Measurements from ENCODE around the gene SKAP2. TPM values are rescaled to one million over a fixed set of nuclear protein-coding genes. Genes with fewer than 3 reads are reported as not detected.

Gene SKAP2
- polyA plus RNA-seq, 1 donor from 2014 or later, result 3.6 TPM

- Histone ChIP-seq H3K79me2 (replicated peaks; ENCODE audit: insufficient read depth, low read length) (no peaks in the 10 kb centered on the region), H3K9ac (ENCODE audit: low read length) (no peak overlapping the region), H3K27ac (ENCODE audit: low read length) (no peak overlapping the region), H3K27me3 (ENCODE audit: insufficient read depth, low read depth, low read length) (no peaks in the 10 kb centered on the region), H3K9me3 (ENCODE audit: low read length) (no peaks in the 10 kb centered on the region), H3K36me3 (ENCODE audit: insufficient read depth, low read length) (no peaks in the 10 kb centered on the region), H2AFZ (ENCODE audit: low read depth, low read length) (no peak overlapping the region), H3K9me2 (ENCODE audit: insufficient read depth, low read length) (no peaks in the 10 kb centered on the region), H3K4me3 (ENCODE audit: low read length) (no peak overlapping the region), H3K4me2 (ENCODE audit: low read length) (no peak overlapping the region), H4K20me1 (ENCODE audit: insufficient read depth) (no peaks in the 10 kb centered on the region), H3F3A (ENCODE audit: insufficient read depth, low read length, poor library complexity, severe bottlenecking) (no peaks in the 10 kb centered on the region)
- TF ChIP-seq MXI1 (conservative IDR thresholded peaks at IDR 0.05; ENCODE audit: poor library complexity, severe bottlenecking), result no peak
Measured at GRCh38 chr7:26898891-26899290, 34.5 kb upstream of the SKAP2 start.

- Histone ChIP-seq H3K9ac (ENCODE audit: low read length) (no peak overlapping the region), H3K79me2 (replicated peaks; ENCODE audit: insufficient read depth, low read length) (no peaks in the 10 kb centered on the region), H4K20me1 (ENCODE audit: insufficient read depth) (no peaks in the 10 kb centered on the region), H3K27me3 (ENCODE audit: insufficient read depth, low read depth, low read length) (no peaks in the 10 kb centered on the region), H3K9me3 (ENCODE audit: low read length) (no peaks in the 10 kb centered on the region), H3K4me2 (ENCODE audit: low read length) (no peak overlapping the region), H2AFZ (ENCODE audit: low read depth, low read length) (no peak overlapping the region), H3K4me3 (ENCODE audit: low read length) (no peak overlapping the region), H3F3A (ENCODE audit: insufficient read depth, low read length, poor library complexity, severe bottlenecking) (no peaks in the 10 kb centered on the region), H3K27ac (ENCODE audit: low read length) (no peak overlapping the region), H3K36me3 (ENCODE audit: insufficient read depth, low read length) (no peaks in the 10 kb centered on the region), H3K9me2 (ENCODE audit: insufficient read depth, low read length) (no peaks in the 10 kb centered on the region)
- TF ChIP-seq SMC3 (conservative IDR thresholded peaks at IDR 0.05; ENCODE audit: poor library complexity), result no peak
- TF ChIP-seq CTCF (IDR thresholded peaks at IDR 0.05; ENCODE audit: poor library complexity, severe bottlenecking), result no peak
- no peak for TF ChIP-seq EZH2 (IDR thresholded peaks at IDR 0.05; ENCODE audit: borderline replicate concordance, insufficient read depth, low read length, poor library complexity, severe bottlenecking)
- TF ChIP-seq RAD21 (conservative IDR thresholded peaks at IDR 0.05), result no peak
Measured at GRCh38 chr7:26897928-26898327, 33.5 kb upstream of the SKAP2 start.

- H3K27ac ChIP-seq (ENCODE audit: low read length), result no peak overlapping the region
- no peaks in the 10 kb centered on the region for H3K9me2 ChIP-seq (ENCODE audit: insufficient read depth, low read length)
- H3K4me2 ChIP-seq (ENCODE audit: low read length), result no peak overlapping the region
- H3K4me3 ChIP-seq (ENCODE audit: low read length), result no peak overlapping the region
- H3F3A ChIP-seq (ENCODE audit: insufficient read depth, low read length, poor library complexity, severe bottlenecking), result no peaks in the 10 kb centered on the region
- no peaks in the 10 kb centered on the region for H3K27me3 ChIP-seq (ENCODE audit: insufficient read depth, low read depth, low read length)
- TF ChIP-seq POLR2AphosphoS5 (IDR thresholded peaks at IDR 0.05), result no peak
- TF ChIP-seq TAF1 (IDR thresholded peaks at IDR 0.05; ENCODE audit: low read depth), result no peak
- no peaks in the 10 kb centered on the region for H4K20me1 ChIP-seq (ENCODE audit: insufficient read depth)
- no peak overlapping the region for H2AFZ ChIP-seq (ENCODE audit: low read depth, low read length)
- H3K9ac ChIP-seq (ENCODE audit: low read length), result no peak overlapping the region
- H3K79me2 ChIP-seq (replicated peaks; ENCODE audit: insufficient read depth, low read length), result no peaks in the 10 kb centered on the region
- no peaks in the 10 kb centered on the region for H3K36me3 ChIP-seq (ENCODE audit: insufficient read depth, low read length)
- no peaks in the 10 kb centered on the region for H3K9me3 ChIP-seq (ENCODE audit: low read length)
Measured at GRCh38 chr7:26891400-26892350, 27.3 kb upstream of the SKAP2 start.

GRCh38 chr7:26880852-26881251, 16.5 kb upstream of the SKAP2 start:
- Histone ChIP-seq H3K79me2 (replicated peaks; ENCODE audit: insufficient read depth, low read length) (no peaks in the 10 kb centered on the region), H3K27me3 (ENCODE audit: insufficient read depth, low read depth, low read length) (no peaks in the 10 kb centered on the region), H3K9me3 (ENCODE audit: low read length) (peaks cover 4% of the 10 kb centered on the region), H3K36me3 (ENCODE audit: insufficient read depth, low read length) (no peaks in the 10 kb centered on the region), H3K9me2 (ENCODE audit: insufficient read depth, low read length) (no peaks in the 10 kb centered on the region), H3K9ac (ENCODE audit: low read length) (no peak overlapping the region), H3K27ac (ENCODE audit: low read length) (no peak overlapping the region), H3K4me2 (ENCODE audit: low read length) (no peak overlapping the region), H3K4me3 (ENCODE audit: low read length) (no peak overlapping the region), H2AFZ (ENCODE audit: low read depth, low read length) (no peak overlapping the region), H4K20me1 (ENCODE audit: insufficient read depth) (no peaks in the 10 kb centered on the region), H3F3A (ENCODE audit: insufficient read depth, low read length, poor library complexity, severe bottlenecking) (no peaks in the 10 kb centered on the region)
- TF ChIP-seq RAD21 (conservative IDR thresholded peaks at IDR 0.05), result no peak
- no peak for TF ChIP-seq REST (IDR thresholded peaks at IDR 0.05; ENCODE audit: borderline replicate concordance)
- no peak for TF ChIP-seq EZH2 (IDR thresholded peaks at IDR 0.05; ENCODE audit: borderline replicate concordance, insufficient read depth, low read length, poor library complexity, severe bottlenecking)
- TF ChIP-seq TAF1 (IDR thresholded peaks at IDR 0.05; ENCODE audit: low read depth), result no peak
- TF ChIP-seq POLR2AphosphoS5 (IDR thresholded peaks at IDR 0.05), result no peak
- no peak for TF ChIP-seq SMC3 (conservative IDR thresholded peaks at IDR 0.05; ENCODE audit: poor library complexity)
- no peak for TF ChIP-seq MXI1 (conservative IDR thresholded peaks at IDR 0.05; ENCODE audit: poor library complexity, severe bottlenecking)
- no peak for TF ChIP-seq EP300 (conservative IDR thresholded peaks at IDR 0.05; ENCODE audit: poor library complexity, severe bottlenecking)
